Measurements from ENCODE around the gene HCK. TPM values are rescaled to one million over a fixed set of nuclear protein-coding genes. Genes with fewer than 3 reads are reported as not detected.

HCK gene
- total RNA-seq, 1 donor from 2014 or later, result under 0.01 TPM

- Histone ChIP-seq H3K27me3 (ENCODE audit: control insufficient read depth, insufficient read depth, low read length) (peaks cover 20% of the 10 kb centered on the region), H3K4me3 (ENCODE audit: low read depth, low read length) (no peak overlapping the region), H3K36me3 (ENCODE audit: control insufficient read depth, insufficient read depth, low read length) (no peaks in the 10 kb centered on the region)
- no peak for DNase-seq (ENCODE audit: low read depth)
- no peak for FAIRE-seq
- TF ChIP-seq CTCF (IDR thresholded peaks at IDR 0.05; ENCODE audit: insufficient read depth, low read length, severe bottlenecking), result no peak
These were observed 31.0 kb upstream of the HCK start for GRCh38 chr20:32021091-32021490.

- no peak for DNase-seq (ENCODE audit: low read depth)
- Histone ChIP-seq H3K4me3 (ENCODE audit: low read depth, low read length) (no peak overlapping the region), H3K36me3 (ENCODE audit: control insufficient read depth, insufficient read depth, low read length) (no peaks in the 10 kb centered on the region), H3K27me3 (ENCODE audit: control insufficient read depth, insufficient read depth, low read length) (peaks cover 9% of the 10 kb centered on the region)
- TF ChIP-seq CTCF (IDR thresholded peaks at IDR 0.05; ENCODE audit: insufficient read depth, low read length, severe bottlenecking), result no peak
- FAIRE-seq, result no peak
These were observed 27.3 kb upstream of the HCK start for GRCh38 chr20:32024683-32025295.

- no peak for FAIRE-seq
- DNase-seq (ENCODE audit: low read depth), result no peak
- Histone ChIP-seq H3K36me3 (ENCODE audit: control insufficient read depth, insufficient read depth, low read length) (no peaks in the 10 kb centered on the region), H3K4me3 (ENCODE audit: low read depth, low read length) (no peak overlapping the region), H3K27me3 (ENCODE audit: control insufficient read depth, insufficient read depth, low read length) (peaks cover 5% of the 10 kb centered on the region)
- no peak for TF ChIP-seq CTCF (IDR thresholded peaks at IDR 0.05; ENCODE audit: insufficient read depth, low read length, severe bottlenecking)
These were observed 24.4 kb upstream of the HCK start for GRCh38 chr20:32027643-32028042.

GRCh38 chr20:32028647-32029372, 23.2 kb upstream of the HCK start:
- peaks cover 5% of the 10 kb centered on the region for H3K27me3 ChIP-seq (ENCODE audit: control insufficient read depth, insufficient read depth, low read length)
- no peak for TF ChIP-seq CTCF (IDR thresholded peaks at IDR 0.05; ENCODE audit: insufficient read depth, low read length, severe bottlenecking)
- DNase-seq (ENCODE audit: low read depth) (no peak), FAIRE-seq (no peak)
- no peak overlapping the region for H3K4me3 ChIP-seq (ENCODE audit: low read depth, low read length)
- H3K36me3 ChIP-seq (ENCODE audit: control insufficient read depth, insufficient read depth, low read length), result no peaks in the 10 kb centered on the region

- no peak for FAIRE-seq
- no peak overlapping the region for H3K4me3 ChIP-seq (ENCODE audit: low read depth, low read length)
- no peak for DNase-seq (ENCODE audit: low read depth)
- H3K27me3 ChIP-seq (ENCODE audit: control insufficient read depth, insufficient read depth, low read length), result peaks cover 5% of the 10 kb centered on the region
- no peak for TF ChIP-seq CTCF (IDR thresholded peaks at IDR 0.05; ENCODE audit: insufficient read depth, low read length, severe bottlenecking)
- H3K36me3 ChIP-seq (ENCODE audit: control insufficient read depth, insufficient read depth, low read length), result no peaks in the 10 kb centered on the region
These were observed 22.5 kb upstream of the HCK start for GRCh38 chr20:32029561-32029960.

Data from bronchial epithelial cell (primary cell).